Loucy (cell line): Measurements from ENCODE around the gene CDHR1.

Experiments used
- CTCF ChIP-seq: fragments of 200-600 bp; sonication (generic); conservative IDR thresholded peaks from 2 replicates; pipeline ENCODE4 v1.5.1; 2014; ENCODE audit warnings: mild to moderate bottlenecking, antibody characterized with exemption, low read length
- EZH2phosphoT487 ChIP-seq: fragments of 200-600 bp; IDR thresholded peaks from 2 replicates; pipeline ENCODE4 v1.6.1; 2018; ENCODE audit warnings: antibody characterized with exemption, mild to moderate bottlenecking, moderate library complexity, borderline replicate concordance

- no peak for TF ChIP-seq EZH2phosphoT487
- no peak for TF ChIP-seq CTCF
These were observed 44.6 kb downstream of the CDHR1 start for GRCh38 chr10:84238909-84239308.
